H9 (cell line): ENCODE data around the gene MALAT1. TPM values are rescaled to one million over a fixed set of nuclear protein-coding genes. Genes with fewer than 3 reads are reported as not detected.

Experiments
- DNase-seq: peaks from one replicate; pipeline ENCODE4 v3.0.0-alpha.2; 2017
- H2AFZ ChIP-seq: one replicate; pipeline ENCODE4 v1.6.1; 2013; ENCODE audit warnings: mild to moderate bottlenecking, low read length, control low read depth, moderate library complexity
- H2AK5ac ChIP-seq: 2 replicates; pipeline ENCODE4 v1.6.1; 2013; ENCODE audit warnings: low read length, control low read depth, mixed read lengths; ENCODE audit not compliant: insufficient read length
- H2BK120ac ChIP-seq: one replicate; pipeline ENCODE4 v1.6.1; 2013; ENCODE audit warnings: low read depth, mild to moderate bottlenecking, low read length, control low read depth, inconsistent platforms; ENCODE audit not compliant: poor library complexity, severe bottlenecking
- H2BK12ac ChIP-seq: 2 replicates; pipeline ENCODE4 v1.6.1; 2013; ENCODE audit warnings: low read length, control low read depth, mixed read lengths, low read depth; ENCODE audit not compliant: insufficient read length
- H2BK15ac ChIP-seq: 2 replicates; pipeline ENCODE4 v1.6.1; 2013; ENCODE audit warnings: low read depth, low read length, control low read depth
- H2BK20ac ChIP-seq: one replicate; pipeline ENCODE4 v1.6.1; 2013; ENCODE audit warnings: low read depth, mild to moderate bottlenecking, low read length, control low read depth, inconsistent platforms; ENCODE audit not compliant: poor library complexity, severe bottlenecking
- H2BK5ac ChIP-seq: 2 replicates; pipeline ENCODE4 v1.6.1; 2013; ENCODE audit warnings: low read length, control low read depth, mixed read lengths; ENCODE audit not compliant: insufficient read length
- H3K14ac ChIP-seq: 2 replicates; pipeline ENCODE4 v1.6.1; 2013; ENCODE audit warnings: low read length, control low read depth; ENCODE audit not compliant: insufficient read depth
- H3K18ac ChIP-seq: 2 replicates; pipeline ENCODE4 v1.6.1; 2013; ENCODE audit warnings: low read depth, mild to moderate bottlenecking, mixed read lengths, low read length, control low read depth; ENCODE audit not compliant: insufficient read length
- H3K23ac ChIP-seq: 2 replicates; pipeline ENCODE4 v1.6.1; 2013; ENCODE audit warnings: low read length, control low read depth, mixed read lengths, low read depth; ENCODE audit not compliant: insufficient read length
- H3K23me2 ChIP-seq: 2 replicates; pipeline ENCODE4 v1.6.1; 2013; ENCODE audit warnings: low read depth, mild to moderate bottlenecking, mixed read lengths, low read length, control low read depth; ENCODE audit not compliant: insufficient read length, poor library complexity, severe bottlenecking
- H3K27ac ChIP-seq: 2 replicates; pipeline ENCODE4 v1.5.1; 2013; ENCODE audit warnings: low read length, control low read depth, mixed read lengths, low read depth; ENCODE audit not compliant: insufficient read length
- H3K27me3 ChIP-seq: 2 replicates; pipeline ENCODE4 v1.6.1; 2013; ENCODE audit warnings: low read length, control low read depth, inconsistent platforms; ENCODE audit not compliant: insufficient read depth
- H3K4ac ChIP-seq: 2 replicates; pipeline ENCODE4 v1.6.1; 2013; ENCODE audit warnings: low read depth, mild to moderate bottlenecking, control low read depth, inconsistent platforms, low read length, moderate library complexity
- H3K4me1 ChIP-seq: 2 replicates; pipeline ENCODE4 v1.6.1; 2013; ENCODE audit warnings: low read length, control low read depth, inconsistent platforms; ENCODE audit not compliant: insufficient read depth
- H3K4me2 ChIP-seq: 2 replicates; pipeline ENCODE4 v1.6.1; 2013; ENCODE audit warnings: low read length, control low read depth, mixed read lengths; ENCODE audit not compliant: insufficient read length, insufficient read depth
- H3K56ac ChIP-seq: 2 replicates; pipeline ENCODE4 v1.6.1; 2013; ENCODE audit warnings: low read depth, mild to moderate bottlenecking, mixed read lengths, low read length, control low read depth; ENCODE audit not compliant: insufficient read length
- H3K79me1 ChIP-seq: 2 replicates; pipeline ENCODE4 v1.6.1; 2013; ENCODE audit warnings: low read depth, mild to moderate bottlenecking, moderate library complexity, low read length, control low read depth, inconsistent platforms; ENCODE audit not compliant: insufficient read depth, poor library complexity, severe bottlenecking
- H3K79me2 ChIP-seq: 2 replicates; pipeline ENCODE4 v1.6.1; 2013; ENCODE audit warnings: low read length, control low read depth, inconsistent platforms; ENCODE audit not compliant: insufficient read depth
- H3K9ac ChIP-seq: 2 replicates; pipeline ENCODE4 v1.6.1; 2013; ENCODE audit warnings: low read length, control low read depth, mixed read lengths; ENCODE audit not compliant: insufficient read length; ENCODE audit errors: extremely low read depth
- H3K9me3 ChIP-seq: one replicate; pipeline ENCODE4 v1.6.1; 2013; ENCODE audit warnings: low read depth, low read length, inconsistent platforms; ENCODE audit not compliant: control insufficient read depth
- H3T11ph ChIP-seq: one replicate; pipeline ENCODE4 v1.6.1; 2013; ENCODE audit warnings: mild to moderate bottlenecking, low read length, control low read depth, inconsistent platforms
- H4K20me1 ChIP-seq: one replicate; pipeline ENCODE4 v1.6.1; 2013; ENCODE audit not compliant: control insufficient read depth, insufficient read length, insufficient read depth
- H4K5ac ChIP-seq: 2 replicates; pipeline ENCODE4 v1.6.1; 2013; ENCODE audit warnings: low read depth, mild to moderate bottlenecking, mixed read lengths, low read length, control low read depth; ENCODE audit not compliant: insufficient read length
- H4K8ac ChIP-seq: replicated peaks from 2 replicates; pipeline ENCODE4 v1.6.1; 2013; ENCODE audit warnings: low read length, control low read depth, mixed read lengths, low read depth; ENCODE audit not compliant: insufficient read length
- H4K91ac ChIP-seq: 2 replicates; pipeline ENCODE4 v1.6.1; 2013; ENCODE audit warnings: low read depth, mild to moderate bottlenecking, moderate library complexity, mixed read lengths, low read length, control low read depth; ENCODE audit not compliant: insufficient read length
- H3K27ac Mint-ChIP-seq, 3 experiments: 2 replicates in 2 of 3; 3 replicates in 1 of 3; pipeline ENCODE4 v1.8.0; 2020 to 2021; ENCODE audit warnings: mixed read lengths in 3 of 3, mild to moderate bottlenecking in 1 of 3, moderate library complexity in 1 of 3
- H3K27me3 Mint-ChIP-seq: 2 replicates; pipeline ENCODE4 v1.8.0; 2021; ENCODE audit warnings: low read depth, mild to moderate bottlenecking, moderate library complexity, mixed read lengths
- H3K36me3 Mint-ChIP-seq, 3 experiments: 2 replicates in 2 of 3; 3 replicates in 1 of 3; pipeline ENCODE4 v1.8.0; 2020 to 2021; ENCODE audit warnings: low read depth in 3 of 3, mixed read lengths in 3 of 3; ENCODE audit not compliant: insufficient read depth in 1 of 3
- H3K4me1 Mint-ChIP-seq, 2 experiments: 2 replicates each; pipeline ENCODE4 v1.8.0; 2020; ENCODE audit warnings: mixed read lengths in 2 of 2
- H3K4me3 Mint-ChIP-seq, 2 experiments: 2 replicates in 1 of 2; 3 replicates in 1 of 2; pipeline ENCODE4 v1.8.0; 2020 to 2021; ENCODE audit warnings: mild to moderate bottlenecking in 2 of 2, mixed read lengths in 2 of 2, moderate library complexity in 1 of 2
- H3K9me3 Mint-ChIP-seq, 2 experiments: 2 replicates in 1 of 2; 3 replicates in 1 of 2; pipeline ENCODE4 v1.8.0; 2020; ENCODE audit warnings: mild to moderate bottlenecking in 2 of 2, mixed read lengths in 2 of 2, moderate library complexity in 1 of 2
- CTCF ChIP-seq: fragments of 200-600 bp; sonication (generic); conservative IDR thresholded peaks from 3 replicates; pipeline ENCODE4 v1.8.0; 2021; ENCODE audit warnings: antibody characterized with exemption, mild to moderate bottlenecking
- WGBS: extraction: QIAGEN DNeasy Blood & Tissue Kit; methylation state at CpG from one replicate; pipeline ENCODE4 v1.1.7; 2013; ENCODE audit warnings: missing lambda C conversion rate, low lambda C conversion rate, mixed read lengths; ENCODE audit not compliant: insufficient read length; ENCODE audit errors: extremely low coverage; 5-methylcytosine and 5-hydroxymethylcytosine counted together
- total RNA-seq: library from RNA; stranded (reverse); gene quantifications from 2 replicates; pipeline ENCODE4 v1.2.1, GENCODE V29; 2021

MALAT1 gene
- total RNA-seq, 1 experiment from 2014 or later: 1,934 TPM

GRCh38 chr11:65473278-65473860, 25.5 kb upstream of the MALAT1 start:
- Histone ChIP-seq H3K23me2 (peaks cover 10% of the 10 kb centered on the region), H2BK15ac (no peak overlapping the region), H2BK12ac (no peak overlapping the region), H3K9ac (no peak overlapping the region), H4K5ac (no peak overlapping the region), H3K79me1 (no peaks in the 10 kb centered on the region), H2BK5ac (no peak overlapping the region), H4K91ac (no peak overlapping the region), H4K20me1 (no peaks in the 10 kb centered on the region), H3K9me3 (no peaks in the 10 kb centered on the region), H3K4me1 (peaks cover 3% of the 10 kb centered on the region; the same call in 1 of the 2 replicates), H4K8ac (no peak overlapping the region), H2BK20ac (no peak overlapping the region), H3K56ac (no peak overlapping the region), H2AK5ac (no peak overlapping the region), H3K23ac (no peak overlapping the region), H3K18ac (no peak overlapping the region), H3K79me2 (no peaks in the 10 kb centered on the region), H3T11ph (no peak overlapping the region), H3K14ac (no peak overlapping the region), H2AFZ (no peak overlapping the region), H3K27me3 (no peaks in the 10 kb centered on the region), H3K4me2 (no peak overlapping the region), H3K27ac (no peak overlapping the region), H3K4ac (no peak overlapping the region), H2BK120ac (no peak overlapping the region)
- TF ChIP-seq CTCF: no peak
- Mint-ChIP-seq H3K9me3 (no peaks in the 10 kb centered on the region; a peak in 2 of 5 replicates), H3K4me3 (no peak overlapping the region), H3K27ac (no peak overlapping the region), H3K36me3 (no peaks in the 10 kb centered on the region), H3K27me3 (peaks cover 8% of the 10 kb centered on the region), H3K4me1 (peaks cover 15 to 17% of the 10 kb centered on the region in 2 experiments)
- no CpG with 5 or more reads among the region's 7 CpGs for WGBS
- DNase-seq: no peak
